HL-60 (cell line): Measurements from ENCODE around the gene SENP5.
"Not testable (repeated sequence)": the region's sequence is repeated elsewhere in the genome, so short reads cannot be mapped to it uniquely, and the experiment has no call there.

Experiments used
- DNase-seq, 2 experiments: peaks; one replicate each; pipeline ENCODE4 v3.0.0-alpha.2; 2010 to 2020; ENCODE audit warnings: low read depth in 1 of 2, low spot score in 1 of 2
- H3K27ac ChIP-seq: fragments of 250-450 bp; sonication (Bioruptor Pico); replicated peaks from 2 replicates; pipeline ENCODE4 v1.5.1; 2020; ENCODE audit warnings: mild to moderate bottlenecking, moderate library complexity
- H3K27me3 ChIP-seq: fragments of 250-450 bp; sonication (Bioruptor Pico); 2 replicates; pipeline ENCODE4 v1.5.1; 2021; ENCODE audit warnings: mild to moderate bottlenecking, moderate library complexity; ENCODE audit not compliant: insufficient read depth, poor library complexity, severe bottlenecking
- H3K4me3 ChIP-seq: replicated peaks from 2 replicates; pipeline ENCODE4 v1.5.1; 2011; ENCODE audit warnings: mild to moderate bottlenecking, control low read depth, low read length; ENCODE audit not compliant: insufficient read depth
- CTCF ChIP-seq: IDR thresholded peaks from one replicate; pipeline ENCODE4 v1.5.1; 2011; ENCODE audit warnings: low read length, control low read depth, inconsistent platforms; ENCODE audit not compliant: insufficient read depth
- GABPA ChIP-seq: IDR thresholded peaks from 2 replicates; pipeline ENCODE4 v1.6.1; 2012; ENCODE audit warnings: low read depth
- POLR2AphosphoS5 ChIP-seq: IDR thresholded peaks from 2 replicates; pipeline ENCODE4 v1.6.1; 2012; ENCODE audit warnings: low read depth
- REST ChIP-seq: IDR thresholded peaks from 2 replicates; pipeline ENCODE4 v1.6.1; 2012; ENCODE audit warnings: low read depth; ENCODE audit not compliant: insufficient replicate concordance
- SPI1 ChIP-seq: IDR thresholded peaks from 2 replicates; pipeline ENCODE4 v1.6.1; 2012; ENCODE audit warnings: low read depth, mild to moderate bottlenecking, borderline replicate concordance

Gene SENP5

GRCh38 chr3:196942226-196942914, 74.7 kb downstream of the SENP5 start, which contains the start of gene NCBP2:
TSS of gene NCBP2 (minus strand) at chr3:196942528. CDS start at chr3:196942503, 25 bp downstream.
- TF ChIP-seq GABPA = peak; percentile 85
- TF ChIP-seq POLR2AphosphoS5 = peak; percentile 95
- peak; percentile 22; the same call in 1 of the 2 replicates for TF ChIP-seq SPI1
- TF ChIP-seq REST = peak; percentile 24
- peak; percentile 54 for TF ChIP-seq CTCF
- peak; percentile 99 for DNase-seq
- H3K4me3 ChIP-seq = peak within 1 kb of the TSS; percentile 83
- H3K27me3 ChIP-seq = no peaks in the 10 kb centered on the region
- peak within 1 kb of the TSS; percentile 96 for H3K27ac ChIP-seq

- H3K27me3 ChIP-seq = no peaks in the 10 kb centered on the region
- no peak for TF ChIP-seq POLR2AphosphoS5
- no peak for TF ChIP-seq SPI1
- TF ChIP-seq REST = no peak
- no peak for TF ChIP-seq GABPA
- no peak for TF ChIP-seq CTCF
- peak overlapping the region; percentile 83 for H3K4me3 ChIP-seq
- H3K27ac ChIP-seq = peak overlapping the region; percentile 96
- DNase-seq = no peak
Measured at GRCh38 chr3:196942915-196943277, 75.2 kb downstream of the SENP5 start.

- H3K27ac ChIP-seq, H3K4me3 ChIP-seq: not testable (repeated sequence)
Measured at GRCh38 chr3:196944037-196944790, 76.5 kb downstream of the SENP5 start.

GRCh38 chr3:196947136-196947859, 79.6 kb downstream of the SENP5 start:
- DNase-seq = peak in 1 of 2 experiments; percentile 48
- Histone ChIP-seq H3K4me3 (no peak overlapping the region), H3K27me3 (no peaks in the 10 kb centered on the region), H3K27ac (no peak overlapping the region)
- no peak for TF ChIP-seq REST
- TF ChIP-seq CTCF = no peak
- no peak for TF ChIP-seq GABPA
- no peak for TF ChIP-seq SPI1
- no peak for TF ChIP-seq POLR2AphosphoS5

More at GRCh38 chr3:196944037-196944790, 76.5 kb downstream of the SENP5 start:
- not testable (repeated sequence) for DNase-seq, H3K27me3 ChIP-seq
